Activated naive CD8-positive, alpha-beta T cell (primary cell): ENCODE data around the gene MLH3.
"Not testable (repeated sequence)": the region's sequence is repeated elsewhere in the genome, so short reads cannot be mapped to it uniquely, and the experiment has no call there.

ENCODE experiments used
- H3K27ac Mint-ChIP-seq: one replicate; pipeline ENCODE4 v1.8.0; 2021; ENCODE audit warnings: mixed read lengths
- H3K27me3 Mint-ChIP-seq: one replicate; pipeline ENCODE4 v1.8.0; 2021; ENCODE audit warnings: mixed read lengths
- H3K36me3 Mint-ChIP-seq: one replicate; pipeline ENCODE4 v1.8.0; 2021; ENCODE audit warnings: mixed read lengths
- H3K4me1 Mint-ChIP-seq: one replicate; pipeline ENCODE4 v1.8.0; 2021; ENCODE audit warnings: low read depth, mixed read lengths
- H3K4me3 Mint-ChIP-seq: one replicate; pipeline ENCODE4 v1.8.0; 2021; ENCODE audit warnings: mild to moderate bottlenecking, mixed read lengths
- H3K9me3 Mint-ChIP-seq: one replicate; pipeline ENCODE4 v1.8.0; 2021; ENCODE audit warnings: low read depth, mixed read lengths

Gene MLH3

GRCh38 chr14:75001899-75002298, 49.4 kb downstream of the MLH3 start:
- no peaks in the 10 kb centered on the region for H3K27me3 Mint-ChIP-seq
- peak overlapping the region; percentile 98 for H3K4me3 Mint-ChIP-seq
- H3K4me1 Mint-ChIP-seq: peaks cover 38% of the 10 kb centered on the region
- peak overlapping the region; percentile 93 for H3K27ac Mint-ChIP-seq
- H3K9me3 Mint-ChIP-seq: no peaks in the 10 kb centered on the region
- peaks cover 11% of the 10 kb centered on the region for H3K36me3 Mint-ChIP-seq

GRCh38 chr14:75001261-75001660, 50.0 kb downstream of the MLH3 start:
- Mint-ChIP-seq H3K4me1 (peaks cover 35% of the 10 kb centered on the region), H3K27ac (no peak overlapping the region), H3K9me3 (no peaks in the 10 kb centered on the region)

GRCh38 chr14:74995781-74996180, 55.5 kb downstream of the MLH3 start:
- H3K27me3 Mint-ChIP-seq, H3K27ac Mint-ChIP-seq, H3K4me3 Mint-ChIP-seq, H3K36me3 Mint-ChIP-seq, H3K4me1 Mint-ChIP-seq, H3K9me3 Mint-ChIP-seq: not testable (repeated sequence)

More at GRCh38 chr14:75001261-75001660, 50.0 kb downstream of the MLH3 start:
- Mint-ChIP-seq H3K4me3 (no peak overlapping the region), H3K36me3 (peaks cover 11% of the 10 kb centered on the region), H3K27me3 (no peaks in the 10 kb centered on the region)

GRCh38 chr14:74994182-74994581, 57.1 kb downstream of the MLH3 start:
- H3K4me3 Mint-ChIP-seq, H3K27ac Mint-ChIP-seq, H3K4me1 Mint-ChIP-seq, H3K27me3 Mint-ChIP-seq, H3K9me3 Mint-ChIP-seq, H3K36me3 Mint-ChIP-seq: not testable (repeated sequence)

GRCh38 chr14:74988993-74989392, 62.3 kb downstream of the MLH3 start:
- Mint-ChIP-seq H3K27me3 (no peaks in the 10 kb centered on the region), H3K4me1 (no peaks in the 10 kb centered on the region)

GRCh38 chr14:74988131-74988530, 63.1 kb downstream of the MLH3 start:
- H3K4me1 Mint-ChIP-seq: no peaks in the 10 kb centered on the region
- no peak overlapping the region for H3K4me3 Mint-ChIP-seq
- no peaks in the 10 kb centered on the region for H3K9me3 Mint-ChIP-seq
- H3K27ac Mint-ChIP-seq: no peak overlapping the region
- peaks cover 2% of the 10 kb centered on the region for H3K36me3 Mint-ChIP-seq
- no peaks in the 10 kb centered on the region for H3K27me3 Mint-ChIP-seq

More at GRCh38 chr14:74988993-74989392, 62.3 kb downstream of the MLH3 start:
- Mint-ChIP-seq H3K36me3 (peaks cover 2% of the 10 kb centered on the region), H3K4me3 (no peak overlapping the region), H3K27ac (no peak overlapping the region), H3K9me3 (no peaks in the 10 kb centered on the region)

- Mint-ChIP-seq H3K4me3 (no peak overlapping the region), H3K36me3 (peaks cover 2% of the 10 kb centered on the region), H3K4me1 (no peaks in the 10 kb centered on the region), H3K27me3 (no peaks in the 10 kb centered on the region), H3K27ac (no peak overlapping the region), H3K9me3 (no peaks in the 10 kb centered on the region)
Measured at GRCh38 chr14:74985806-74986205, 65.5 kb downstream of the MLH3 start.

GRCh38 chr14:74985028-74985310, 66.3 kb downstream of the MLH3 start:
- H3K27me3 Mint-ChIP-seq: no peaks in the 10 kb centered on the region
- no peak overlapping the region for H3K27ac Mint-ChIP-seq
- H3K4me3 Mint-ChIP-seq: no peak overlapping the region
- H3K36me3 Mint-ChIP-seq: no peaks in the 10 kb centered on the region
- no peaks in the 10 kb centered on the region for H3K4me1 Mint-ChIP-seq
- no peaks in the 10 kb centered on the region for H3K9me3 Mint-ChIP-seq

- no peak overlapping the region for H3K4me3 Mint-ChIP-seq
- H3K36me3 Mint-ChIP-seq: no peaks in the 10 kb centered on the region
- no peaks in the 10 kb centered on the region for H3K9me3 Mint-ChIP-seq
- no peaks in the 10 kb centered on the region for H3K4me1 Mint-ChIP-seq
- no peak overlapping the region for H3K27ac Mint-ChIP-seq
- H3K27me3 Mint-ChIP-seq: no peaks in the 10 kb centered on the region
Measured at GRCh38 chr14:74984236-74985027, 66.8 kb downstream of the MLH3 start.

- H3K27me3 Mint-ChIP-seq: no peaks in the 10 kb centered on the region
- no peak overlapping the region for H3K27ac Mint-ChIP-seq
- no peaks in the 10 kb centered on the region for H3K36me3 Mint-ChIP-seq
- no peaks in the 10 kb centered on the region for H3K9me3 Mint-ChIP-seq
- no peaks in the 10 kb centered on the region for H3K4me1 Mint-ChIP-seq
- no peak overlapping the region for H3K4me3 Mint-ChIP-seq
Measured at GRCh38 chr14:74983343-74983742, 67.9 kb downstream of the MLH3 start.

- no peaks in the 10 kb centered on the region for H3K27me3 Mint-ChIP-seq
- no peaks in the 10 kb centered on the region for H3K9me3 Mint-ChIP-seq
- H3K27ac Mint-ChIP-seq: no peak overlapping the region
- no peak overlapping the region for H3K4me3 Mint-ChIP-seq
- H3K4me1 Mint-ChIP-seq: no peaks in the 10 kb centered on the region
- no peaks in the 10 kb centered on the region for H3K36me3 Mint-ChIP-seq
Measured at GRCh38 chr14:74982661-74983060, 68.6 kb downstream of the MLH3 start.

- H3K27me3 Mint-ChIP-seq: no peaks in the 10 kb centered on the region
- no peaks in the 10 kb centered on the region for H3K9me3 Mint-ChIP-seq
- no peak overlapping the region for H3K27ac Mint-ChIP-seq
- no peak overlapping the region for H3K4me3 Mint-ChIP-seq
- no peaks in the 10 kb centered on the region for H3K4me1 Mint-ChIP-seq
- no peaks in the 10 kb centered on the region for H3K36me3 Mint-ChIP-seq
Measured at GRCh38 chr14:74981833-74982232, 69.4 kb downstream of the MLH3 start.

- no peaks in the 10 kb centered on the region for H3K36me3 Mint-ChIP-seq
- no peaks in the 10 kb centered on the region for H3K27me3 Mint-ChIP-seq
- no peak overlapping the region for H3K27ac Mint-ChIP-seq
- H3K9me3 Mint-ChIP-seq: no peaks in the 10 kb centered on the region
- H3K4me1 Mint-ChIP-seq: no peaks in the 10 kb centered on the region
- no peak overlapping the region for H3K4me3 Mint-ChIP-seq
Measured at GRCh38 chr14:74981462-74981782, 69.8 kb downstream of the MLH3 start.

GRCh38 chr14:74980731-74981461, 70.4 kb downstream of the MLH3 start:
- no peaks in the 10 kb centered on the region for H3K27me3 Mint-ChIP-seq

GRCh38 chr14:74980398-74980730, 70.9 kb downstream of the MLH3 start:
- Mint-ChIP-seq H3K27me3 (no peaks in the 10 kb centered on the region), H3K4me1 (no peaks in the 10 kb centered on the region), H3K27ac (no peak overlapping the region), H3K4me3 (no peak overlapping the region), H3K36me3 (no peaks in the 10 kb centered on the region), H3K9me3 (no peaks in the 10 kb centered on the region)

More at GRCh38 chr14:74980731-74981461, 70.4 kb downstream of the MLH3 start:
- no peaks in the 10 kb centered on the region for H3K36me3 Mint-ChIP-seq
- H3K4me1 Mint-ChIP-seq: no peaks in the 10 kb centered on the region
- no peak overlapping the region for H3K27ac Mint-ChIP-seq
- H3K4me3 Mint-ChIP-seq: no peak overlapping the region
- H3K9me3 Mint-ChIP-seq: no peaks in the 10 kb centered on the region
